Measurements from ENCODE around the gene STAG2.

The STAG2 gene

DNA sequence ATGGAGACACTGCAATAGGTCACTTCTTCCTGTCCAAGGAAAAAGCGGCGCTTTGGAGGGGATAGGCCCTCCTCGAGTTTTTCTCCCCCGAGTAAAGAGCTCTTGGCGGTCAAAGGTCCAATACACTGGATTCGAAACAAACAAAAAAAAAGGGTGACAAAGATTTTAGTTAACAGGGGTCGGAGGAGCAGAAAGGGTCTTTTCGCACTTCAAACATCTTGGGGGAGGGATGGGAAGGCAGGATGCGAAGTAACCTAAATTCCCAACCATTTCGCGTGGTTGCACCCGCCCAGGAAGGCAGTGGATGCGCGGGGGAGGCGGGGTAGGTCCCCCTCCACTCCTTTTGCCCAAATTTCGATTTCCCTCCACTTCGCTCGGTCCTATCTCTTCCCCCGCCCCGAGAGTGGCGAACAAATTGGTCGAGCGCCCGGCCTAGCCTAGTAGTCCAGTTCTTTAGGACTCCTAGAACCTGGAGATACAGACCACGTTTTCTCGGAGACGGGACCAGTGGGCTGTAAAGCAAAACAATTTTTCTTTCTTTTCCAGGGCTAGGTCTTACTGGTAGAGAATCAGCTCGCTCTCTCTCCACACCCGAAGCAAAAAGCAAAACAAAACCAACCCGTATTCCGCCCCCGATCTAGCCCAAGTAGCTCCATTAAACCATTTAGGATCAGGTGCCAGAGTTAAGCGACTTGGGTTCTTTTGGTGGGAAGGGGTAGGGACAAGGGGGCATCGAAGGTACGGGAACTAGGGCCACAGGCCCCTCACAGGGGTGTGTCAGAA lies 2.0 kb upstream of the STAG2 start:
- Histone ChIP-seq H3K4me3 (ENCODE audit: low read depth in 1 of 2, low read length in 1 of 2) (peak overlapping the region; percentile 72 to 89), H3K4me1 (ENCODE audit: control insufficient read depth in 1 of 2, insufficient read depth in 1 of 2, low read depth in 1 of 2, low read length in 1 of 2) (peaks cover 0 to 16% of the 10 kb centered on the region in 2 experiments), H3K36me3 (no peaks in the 10 kb centered on the region), H3K27ac (peak overlapping the region; percentile 97), H3K27me3 (no peaks in the 10 kb centered on the region), H3K9me3 (no peaks in the 10 kb centered on the region)
- TF ChIP-seq, protein P1, sequence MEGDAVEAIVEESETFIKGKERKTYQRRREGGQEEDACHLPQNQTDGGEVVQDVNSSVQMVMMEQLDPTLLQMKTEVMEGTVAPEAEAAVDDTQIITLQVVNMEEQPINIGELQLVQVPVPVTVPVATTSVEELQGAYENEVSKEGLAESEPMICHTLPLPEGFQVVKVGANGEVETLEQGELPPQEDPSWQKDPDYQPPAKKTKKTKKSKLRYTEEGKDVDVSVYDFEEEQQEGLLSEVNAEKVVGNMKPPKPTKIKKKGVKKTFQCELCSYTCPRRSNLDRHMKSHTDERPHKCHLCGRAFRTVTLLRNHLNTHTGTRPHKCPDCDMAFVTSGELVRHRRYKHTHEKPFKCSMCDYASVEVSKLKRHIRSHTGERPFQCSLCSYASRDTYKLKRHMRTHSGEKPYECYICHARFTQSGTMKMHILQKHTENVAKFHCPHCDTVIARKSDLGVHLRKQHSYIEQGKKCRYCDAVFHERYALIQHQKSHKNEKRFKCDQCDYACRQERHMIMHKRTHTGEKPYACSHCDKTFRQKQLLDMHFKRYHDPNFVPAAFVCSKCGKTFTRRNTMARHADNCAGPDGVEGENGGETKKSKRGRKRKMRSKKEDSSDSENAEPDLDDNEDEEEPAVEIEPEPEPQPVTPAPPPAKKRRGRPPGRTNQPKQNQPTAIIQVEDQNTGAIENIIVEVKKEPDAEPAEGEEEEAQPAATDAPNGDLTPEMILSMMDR (IDR thresholded peaks at IDR 0.05): no peak

DNA sequence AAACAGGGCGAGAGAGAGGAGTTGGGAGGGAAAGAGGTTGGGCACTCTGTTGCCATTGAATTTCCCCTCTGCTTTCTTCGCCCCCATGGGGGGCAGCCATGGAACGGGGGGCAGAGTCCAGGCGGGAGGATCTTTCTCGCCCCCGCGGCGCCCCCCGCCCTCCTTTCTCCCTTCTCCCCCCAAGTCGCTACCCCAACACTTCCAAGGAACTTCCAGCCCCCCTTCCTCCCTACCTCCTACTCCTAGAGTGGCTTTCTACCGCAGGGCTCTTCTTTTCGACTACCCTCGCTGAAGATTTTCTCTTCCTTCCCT lies 594 bp upstream of the STAG2 start:
- peak overlapping the region; percentile 69 to 89 for H3K4me3 ChIP-seq (ENCODE audit: low read depth in 1 of 2, low read length in 1 of 2)
- H3K27ac ChIP-seq: peak overlapping the region; percentile 97
- H3K36me3 ChIP-seq: no peaks in the 10 kb centered on the region
- TF ChIP-seq, protein P1 (IDR thresholded peaks at IDR 0.05): no peak
- no peaks in the 10 kb centered on the region for H3K9me3 ChIP-seq
- no peaks in the 10 kb centered on the region for H3K27me3 ChIP-seq
- peaks cover 11 to 30% of the 10 kb centered on the region in 2 experiments for H3K4me1 ChIP-seq (ENCODE audit: control insufficient read depth in 1 of 2, insufficient read depth in 1 of 2, low read depth in 1 of 2, low read length in 1 of 2)

DNA sequence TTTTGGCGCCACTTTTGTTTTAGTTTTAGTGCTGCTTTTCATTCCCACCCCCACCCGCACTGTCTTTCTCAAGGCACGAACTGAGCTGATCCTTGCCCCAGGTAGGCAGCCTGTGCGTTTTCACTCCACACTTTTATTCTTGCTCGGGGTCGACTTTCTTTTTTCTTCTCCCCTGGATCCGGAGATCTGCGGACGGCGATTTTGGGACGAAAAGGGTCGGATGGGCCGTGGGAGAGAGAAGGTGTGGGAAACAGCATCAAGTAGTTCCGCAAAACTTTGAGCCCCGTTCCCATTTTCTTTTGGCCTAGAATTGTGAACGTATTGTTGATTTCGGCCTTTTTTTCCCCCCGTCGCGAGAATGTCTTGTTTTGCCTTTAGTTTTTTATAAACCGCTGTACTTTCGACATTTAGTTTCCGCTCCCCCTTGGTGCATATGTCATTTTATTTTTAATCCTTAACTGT lies 531 bp downstream of the STAG2 start:
- H3K4me1 ChIP-seq (ENCODE audit: control insufficient read depth in 1 of 2, insufficient read depth in 1 of 2, low read depth in 1 of 2, low read length in 1 of 2): peaks cover 11 to 31% of the 10 kb centered on the region in 2 experiments
- H3K27ac ChIP-seq: peak overlapping the region; percentile 97
- no peaks in the 10 kb centered on the region for H3K36me3 ChIP-seq
- TF ChIP-seq, protein P1 (IDR thresholded peaks at IDR 0.05): no peak
- peak overlapping the region; percentile 69 to 89 for H3K4me3 ChIP-seq (ENCODE audit: low read depth in 1 of 2, low read length in 1 of 2)
- H3K9me3 ChIP-seq: no peaks in the 10 kb centered on the region
- H3K27me3 ChIP-seq: no peaks in the 10 kb centered on the region

DNA sequence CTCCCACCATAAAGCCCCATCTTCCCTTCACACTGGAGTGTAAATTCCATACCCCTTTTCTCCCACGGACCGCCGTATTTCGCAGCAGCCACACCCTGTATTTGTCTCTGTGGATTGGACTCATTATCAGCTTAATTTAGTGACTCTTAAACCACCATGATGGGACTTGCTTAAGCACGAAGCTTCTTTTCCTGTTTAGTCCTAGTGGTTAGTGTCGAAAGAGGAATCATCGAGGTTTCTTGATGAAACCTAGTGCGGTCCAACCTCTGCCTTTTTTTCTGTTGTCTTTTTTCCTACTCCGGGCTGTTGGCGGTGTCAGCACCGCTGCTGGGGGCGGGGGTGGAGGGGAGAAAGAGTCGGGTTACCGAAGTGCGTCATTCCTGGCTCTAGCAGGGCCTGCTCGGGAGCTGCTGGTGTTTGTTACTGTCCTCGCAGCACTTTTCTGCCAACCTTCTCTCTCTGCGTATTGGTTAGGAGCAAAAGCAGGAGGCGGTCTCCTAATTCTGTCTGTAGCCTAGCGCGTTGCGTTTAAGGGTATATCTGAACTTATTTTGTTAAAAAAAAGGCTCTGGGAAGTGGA lies 1.4 kb downstream of the STAG2 start:
- H3K27ac ChIP-seq: peak overlapping the region; percentile 97
- TF ChIP-seq, protein P1 (IDR thresholded peaks at IDR 0.05): no peak
- no peaks in the 10 kb centered on the region for H3K36me3 ChIP-seq
- H3K9me3 ChIP-seq: no peaks in the 10 kb centered on the region
- H3K4me3 ChIP-seq (ENCODE audit: low read depth in 1 of 2, low read length in 1 of 2): peak overlapping the region; percentile 69 to 89
- peaks cover 11 to 31% of the 10 kb centered on the region in 2 experiments for H3K4me1 ChIP-seq (ENCODE audit: control insufficient read depth in 1 of 2, insufficient read depth in 1 of 2, low read depth in 1 of 2, low read length in 1 of 2)
- H3K27me3 ChIP-seq: no peaks in the 10 kb centered on the region

DNA sequence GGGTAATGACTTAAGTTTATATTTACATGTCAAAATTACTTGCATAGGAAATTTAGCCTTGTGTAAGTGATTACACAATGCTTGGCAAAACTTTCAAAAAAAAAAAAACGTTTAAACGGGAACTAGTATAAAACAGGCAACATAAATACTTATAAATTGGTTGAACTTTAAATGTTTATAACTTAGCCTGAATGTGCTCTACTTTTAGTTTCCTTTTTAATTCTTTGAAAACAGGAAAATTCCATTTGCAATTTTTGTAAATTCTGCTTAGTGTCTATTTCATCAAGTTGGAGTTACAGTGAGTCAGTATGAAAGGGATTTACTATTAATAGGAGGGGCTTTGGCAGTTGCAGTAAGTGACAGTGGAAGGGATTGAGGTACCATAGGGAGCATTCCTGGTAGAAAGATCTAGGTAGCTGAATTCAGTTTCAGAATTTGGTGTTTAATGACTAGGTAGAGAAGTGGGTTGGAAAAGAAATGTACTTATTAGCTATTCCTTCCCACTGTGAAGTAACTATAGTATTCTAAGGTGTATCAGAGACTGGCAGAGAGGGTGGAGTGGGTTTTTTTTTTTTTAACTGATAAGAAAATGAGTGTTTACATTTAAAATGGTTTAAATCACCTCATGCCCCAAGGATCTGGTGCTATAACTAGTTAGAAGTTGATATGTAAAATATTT lies 2.8 kb downstream of the STAG2 start:
- Histone ChIP-seq H3K4me3 (ENCODE audit: low read depth in 1 of 2, low read length in 1 of 2) (peak overlapping the region; percentile 69 to 89), H3K9me3 (no peaks in the 10 kb centered on the region), H3K27me3 (no peaks in the 10 kb centered on the region), H3K36me3 (no peaks in the 10 kb centered on the region), H3K4me1 (ENCODE audit: control insufficient read depth in 1 of 2, insufficient read depth in 1 of 2, low read depth in 1 of 2, low read length in 1 of 2) (peaks cover 24 to 37% of the 10 kb centered on the region in 2 experiments), H3K27ac (peak overlapping the region; percentile 97)
- TF ChIP-seq, protein P1 (IDR thresholded peaks at IDR 0.05): no peak

Measured in neutrophil (primary cell).